ENCODE results near the gene IL15.

GRCh38 chr4:141668200-141668910, 32.0 kb downstream of the IL15 start:
- no peak for TF ChIP-seq CTCF (IDR thresholded peaks at IDR 0.05)
- no peak for TF ChIP-seq POLR2A (IDR thresholded peaks at IDR 0.05)

Data from testis (tissue), 2 donors.